22Rv1 (cell line): ENCODE measurements around the gene KRTAP12-3.

ENCODE experiments used
- H3K27ac ChIP-seq: fragments of 450-650 bp; 2 replicates; pipeline ENCODE4 v1.5.1; 2017
- ZFX ChIP-seq: fragments of 450-650 bp; IDR thresholded peaks from 2 replicates; pipeline ENCODE4 v1.6.1; 2017; ENCODE audit warnings: antibody characterized with exemption, borderline replicate concordance
- TF ChIP-seq, protein P1 (sequence below): fragments of 450-650 bp; IDR thresholded peaks from 2 replicates; pipeline ENCODE4 v1.5.1; 2017; ENCODE audit warnings: mild to moderate bottlenecking

The KRTAP12-3 gene

GRCh38 chr21:44701023-44701400, 43.3 kb downstream of the KRTAP12-3 start:
- TF ChIP-seq ZFX: no peak
- TF ChIP-seq, protein P1, sequence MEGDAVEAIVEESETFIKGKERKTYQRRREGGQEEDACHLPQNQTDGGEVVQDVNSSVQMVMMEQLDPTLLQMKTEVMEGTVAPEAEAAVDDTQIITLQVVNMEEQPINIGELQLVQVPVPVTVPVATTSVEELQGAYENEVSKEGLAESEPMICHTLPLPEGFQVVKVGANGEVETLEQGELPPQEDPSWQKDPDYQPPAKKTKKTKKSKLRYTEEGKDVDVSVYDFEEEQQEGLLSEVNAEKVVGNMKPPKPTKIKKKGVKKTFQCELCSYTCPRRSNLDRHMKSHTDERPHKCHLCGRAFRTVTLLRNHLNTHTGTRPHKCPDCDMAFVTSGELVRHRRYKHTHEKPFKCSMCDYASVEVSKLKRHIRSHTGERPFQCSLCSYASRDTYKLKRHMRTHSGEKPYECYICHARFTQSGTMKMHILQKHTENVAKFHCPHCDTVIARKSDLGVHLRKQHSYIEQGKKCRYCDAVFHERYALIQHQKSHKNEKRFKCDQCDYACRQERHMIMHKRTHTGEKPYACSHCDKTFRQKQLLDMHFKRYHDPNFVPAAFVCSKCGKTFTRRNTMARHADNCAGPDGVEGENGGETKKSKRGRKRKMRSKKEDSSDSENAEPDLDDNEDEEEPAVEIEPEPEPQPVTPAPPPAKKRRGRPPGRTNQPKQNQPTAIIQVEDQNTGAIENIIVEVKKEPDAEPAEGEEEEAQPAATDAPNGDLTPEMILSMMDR: no peak
- no peak overlapping the region for H3K27ac ChIP-seq

DNA sequence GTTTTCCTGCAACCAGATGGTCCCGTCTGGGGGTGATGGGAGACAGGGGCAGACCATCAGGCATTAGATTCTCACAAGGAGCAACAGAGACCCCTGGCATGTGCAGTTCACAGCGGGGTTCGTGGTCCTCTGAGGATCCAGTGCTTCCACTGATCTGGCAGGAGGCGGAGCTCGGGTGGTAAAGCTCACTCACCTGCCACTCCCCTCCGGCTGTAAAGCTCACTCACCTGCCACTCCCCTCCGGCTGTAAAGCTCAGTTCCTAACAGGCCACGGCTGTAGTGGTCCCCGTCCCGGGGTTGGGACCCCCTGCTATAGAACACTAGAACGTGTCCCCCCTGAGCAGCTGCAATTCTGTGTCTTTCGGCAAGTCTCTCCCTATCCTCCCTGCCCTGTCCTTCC, 43.8 kb downstream of the KRTAP12-3 start:
- no peak overlapping the region for H3K27ac ChIP-seq
- no peak for TF ChIP-seq ZFX
- TF ChIP-seq, protein P1: no peak

DNA sequence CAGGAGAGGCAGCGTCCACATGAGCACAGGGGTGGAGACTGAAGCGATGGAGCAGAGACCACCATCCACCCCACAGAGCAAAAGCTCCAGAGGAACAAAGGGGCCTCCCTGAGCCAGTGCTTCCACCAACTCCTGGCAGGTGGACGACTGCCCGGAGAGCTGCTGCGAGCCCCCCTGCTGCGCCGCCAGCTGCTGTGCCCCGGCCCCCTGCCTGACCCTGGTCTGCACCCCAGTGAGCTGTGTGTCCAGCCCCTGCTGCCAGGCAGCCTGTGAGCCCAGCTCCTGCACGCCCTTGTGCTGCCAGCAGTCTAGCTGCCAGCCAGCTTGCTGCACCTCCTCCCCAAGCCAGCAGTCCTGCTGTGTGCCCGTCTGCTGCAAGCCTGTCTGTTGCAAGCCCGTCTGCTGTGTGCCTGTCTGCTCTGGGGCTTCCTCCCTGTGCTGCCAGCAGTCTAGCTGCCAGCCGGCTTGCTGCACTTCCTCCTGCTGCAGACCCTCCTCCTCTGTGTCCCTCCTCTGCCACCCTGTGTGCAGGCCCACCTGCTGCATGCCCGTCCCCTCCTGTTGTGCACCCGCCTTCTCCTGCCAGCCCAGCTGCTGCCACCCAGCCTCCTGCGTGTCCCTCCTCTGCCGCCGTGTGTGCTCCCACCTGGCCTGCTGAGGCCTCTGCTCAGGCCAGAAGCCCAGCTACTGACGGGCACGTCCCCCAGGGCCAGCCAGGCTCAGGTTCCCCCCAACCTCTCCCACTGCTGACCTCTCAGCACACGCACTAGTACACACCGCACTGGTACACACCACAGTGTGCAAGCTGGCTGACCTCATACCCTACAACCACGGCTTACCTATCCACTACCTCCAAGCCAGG, 44.6 kb downstream of the KRTAP12-3 start:
- H3K27ac ChIP-seq: no peak overlapping the region
- TF ChIP-seq, protein P1: no peak
- TF ChIP-seq ZFX: no peak

GRCh38 chr21:44702973-44703730, 45.4 kb downstream of the KRTAP12-3 start:
- TF ChIP-seq ZFX: no peak
- H3K27ac ChIP-seq: no peak overlapping the region

- H3K27ac ChIP-seq: no peak overlapping the region
- TF ChIP-seq, protein P1: no peak
- TF ChIP-seq ZFX: no peak
Measured at GRCh38 chr21:44703731-44704635, 46.3 kb downstream of the KRTAP12-3 start.

GRCh38 chr21:44704636-44705001, 46.9 kb downstream of the KRTAP12-3 start:
- no peak for TF ChIP-seq ZFX
- TF ChIP-seq, protein P1: no peak
- H3K27ac ChIP-seq: no peak overlapping the region

- TF ChIP-seq ZFX: no peak
- TF ChIP-seq, protein P1: no peak
- H3K27ac ChIP-seq: no peak overlapping the region
Measured at GRCh38 chr21:44706026-44706705, 48.4 kb downstream of the KRTAP12-3 start.
